ENCODE data around the gene CD248. TPM values are rescaled to one million over a fixed set of nuclear protein-coding genes. Genes with fewer than 3 reads are reported as not detected.

The CD248 gene
- total RNA-seq, 1 experiment from 2014 or later = 2.6 TPM

GRCh38 chr11:66346476-66347424 lies 29.9 kb upstream of the CD248 start (continued):
- TF ChIP-seq USF2 (CRISPR knock-in tag; IDR thresholded peaks at IDR 0.05) (no peak), TCF7 (CRISPR knock-in tag; IDR thresholded peaks at IDR 0.05; ENCODE audit: low read depth) (peak; percentile 27; the same call in 1 of the 2 replicates), ZNF416 (CRISPR knock-in tag; IDR thresholded peaks at IDR 0.05) (no peak), MYBL2 (CRISPR knock-in tag; IDR thresholded peaks at IDR 0.05) (no peak), JAZF1 (CRISPR knock-in tag; IDR thresholded peaks at IDR 0.05) (no peak), NR2C2 (CRISPR knock-in tag; IDR thresholded peaks at IDR 0.05) (no peak), E2F5 (CRISPR knock-in tag; IDR thresholded peaks at IDR 0.05) (no peak; the same call in 1 of the 2 replicates), MXD4 (CRISPR knock-in tag; IDR thresholded peaks at IDR 0.05; ENCODE audit: borderline replicate concordance) (no peak), ARID4B (CRISPR knock-in tag; IDR thresholded peaks at IDR 0.05; ENCODE audit: borderline replicate concordance) (no peak; the same call in 1 of the 2 replicates), PRDM15 (CRISPR knock-in tag; IDR thresholded peaks at IDR 0.05) (no peak), E2F1 (CRISPR knock-in tag; IDR thresholded peaks at IDR 0.05) (no peak), MAX (CRISPR knock-in tag; IDR thresholded peaks at IDR 0.05) (peak; percentile 64; the same call in 1 of the 2 replicates), ZNF219 (CRISPR knock-in tag; IDR thresholded peaks at IDR 0.05; ENCODE audit: borderline replicate concordance) (no peak), HMGXB4 (CRISPR knock-in tag; IDR thresholded peaks at IDR 0.05) (peak; percentile 54; the same call in 1 of the 2 replicates), ZBTB43 (CRISPR knock-in tag; IDR thresholded peaks at IDR 0.05) (no peak), NR3C1 (CRISPR knock-in tag; conservative IDR thresholded peaks at IDR 0.05; ENCODE audit: low read depth) (no peak), ZNF671 (CRISPR knock-in tag; IDR thresholded peaks at IDR 0.05) (no peak), IRF2 (CRISPR knock-in tag; IDR thresholded peaks at IDR 0.05; ENCODE audit: borderline replicate concordance, low read depth) (no peak), TEAD1 (CRISPR knock-in tag; IDR thresholded peaks at IDR 0.05) (no peak), NFE2L1 (CRISPR knock-in tag; IDR thresholded peaks at IDR 0.05) (no peak), JUN (CRISPR knock-in tag; IDR thresholded peaks at IDR 0.05) (no peak), CDX4 (CRISPR knock-in tag; IDR thresholded peaks at IDR 0.05; ENCODE audit: borderline replicate concordance) (no peak)
